Measurements from ENCODE around the gene RNF207.

RNF207 gene

DNA sequence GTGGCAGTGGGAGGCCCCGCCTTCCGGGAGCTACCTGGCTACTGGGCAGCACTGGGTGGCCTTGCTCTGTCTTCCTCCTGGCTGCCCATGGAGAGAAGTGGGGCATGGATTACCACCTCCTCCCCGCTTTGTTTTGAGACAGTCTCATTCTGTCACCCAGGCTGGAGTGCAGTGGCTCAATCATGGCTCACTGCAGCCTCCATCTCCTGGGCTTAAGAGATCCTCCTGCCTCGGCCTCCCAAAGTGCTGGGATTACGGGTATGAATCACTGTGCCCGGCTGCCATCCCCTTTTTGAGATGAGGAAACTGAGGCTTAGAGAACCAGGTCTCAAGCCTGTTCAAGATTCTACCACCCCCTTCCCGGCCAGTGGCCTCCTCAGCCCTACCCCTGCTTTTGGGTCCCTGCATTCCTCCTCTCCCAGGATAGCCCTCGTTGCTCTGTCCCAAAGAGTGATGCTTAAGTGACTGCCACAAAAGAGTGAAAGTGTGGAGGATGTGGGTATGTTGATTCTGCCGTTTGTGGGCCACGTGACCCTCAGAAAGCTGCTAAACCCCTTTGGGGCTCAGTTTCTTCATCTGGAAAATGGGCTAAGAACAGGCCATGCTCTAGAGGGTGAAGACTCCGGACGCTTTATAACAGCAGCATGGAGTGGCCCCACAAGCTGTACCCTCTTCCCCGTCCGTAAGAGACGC lies 45.9 kb downstream of the RNF207 start:
- no peak for DNase-seq

DNA sequence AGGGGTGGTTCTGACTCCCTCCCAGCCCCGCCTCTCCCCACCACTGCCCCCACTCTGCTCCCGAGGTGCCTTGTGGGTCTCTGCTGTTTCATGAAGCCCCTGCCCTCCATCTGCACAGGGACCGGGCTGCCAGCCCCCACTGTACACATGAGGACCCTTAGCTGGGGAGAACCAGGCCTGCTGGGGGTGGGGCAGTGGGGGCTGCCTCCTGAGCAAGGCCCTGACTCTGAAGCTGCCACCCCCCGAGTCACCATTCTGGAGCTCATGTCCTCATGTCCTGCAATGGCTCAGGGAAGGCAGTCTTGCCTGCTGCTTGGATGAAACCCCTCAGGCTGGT lies 46.4 kb downstream of the RNF207 start:
- no peak for DNase-seq

DNA sequence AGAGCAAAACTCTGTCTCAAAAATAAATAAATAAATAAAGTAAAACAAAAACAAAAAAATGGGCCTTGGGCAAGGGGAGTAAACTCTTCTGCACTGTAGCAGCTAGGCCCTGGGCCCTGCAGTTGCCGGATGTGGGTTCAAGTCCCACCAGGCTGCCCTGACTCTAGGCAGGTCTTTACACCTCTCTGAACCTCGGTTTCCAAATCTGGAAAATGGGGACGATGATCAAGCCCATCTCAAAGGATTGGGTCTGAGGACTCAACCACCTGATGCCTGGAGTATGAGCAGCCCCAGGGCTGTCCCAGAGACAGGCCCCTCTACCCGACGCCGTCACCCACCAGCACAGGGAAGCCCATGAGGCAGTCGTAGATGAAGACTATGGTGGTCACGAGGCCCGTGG lies 47.5 kb downstream of the RNF207 start:
- DNase-seq = no peak

DNA sequence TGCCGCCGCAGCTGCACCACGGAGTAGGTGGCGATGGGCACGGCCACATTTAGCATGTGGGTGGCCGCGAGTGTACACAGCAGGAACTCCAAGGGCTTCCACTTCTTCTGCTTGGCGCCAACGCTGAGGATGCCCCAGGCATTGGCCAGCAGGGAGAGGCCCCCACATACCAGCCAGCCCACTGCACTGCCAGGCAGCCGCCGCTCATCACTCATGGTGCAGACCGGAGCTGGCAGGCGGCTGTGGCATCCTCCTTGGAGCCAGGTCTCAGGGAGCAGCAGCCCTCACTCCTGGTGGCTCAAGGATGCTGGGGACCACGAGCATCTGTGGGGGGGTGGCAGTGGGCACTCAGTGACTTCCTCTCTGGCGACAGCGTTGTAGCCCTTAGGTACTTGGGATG lies 48.8 kb downstream of the RNF207 start:
- no peak for DNase-seq

DNA sequence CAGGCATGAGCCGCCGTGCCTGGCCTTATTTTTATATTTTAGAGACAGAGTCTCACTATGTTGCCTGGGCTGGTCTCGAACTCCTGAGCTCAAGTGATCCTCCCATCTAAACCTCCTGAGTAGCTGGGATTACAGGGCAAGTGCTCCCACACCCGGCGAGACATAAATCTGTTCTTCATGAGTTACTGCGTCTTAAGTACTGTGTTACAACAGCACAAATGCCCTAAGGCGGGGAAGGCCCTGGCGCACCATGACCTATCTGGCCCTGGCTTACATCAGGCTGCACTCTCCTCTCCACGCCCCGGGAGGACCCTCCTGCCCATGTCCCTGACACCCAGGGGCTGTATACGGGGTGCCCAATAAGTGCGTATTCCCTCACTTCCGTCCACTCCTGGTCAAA lies 50.7 kb downstream of the RNF207 start:
- no peak for DNase-seq

DNA sequence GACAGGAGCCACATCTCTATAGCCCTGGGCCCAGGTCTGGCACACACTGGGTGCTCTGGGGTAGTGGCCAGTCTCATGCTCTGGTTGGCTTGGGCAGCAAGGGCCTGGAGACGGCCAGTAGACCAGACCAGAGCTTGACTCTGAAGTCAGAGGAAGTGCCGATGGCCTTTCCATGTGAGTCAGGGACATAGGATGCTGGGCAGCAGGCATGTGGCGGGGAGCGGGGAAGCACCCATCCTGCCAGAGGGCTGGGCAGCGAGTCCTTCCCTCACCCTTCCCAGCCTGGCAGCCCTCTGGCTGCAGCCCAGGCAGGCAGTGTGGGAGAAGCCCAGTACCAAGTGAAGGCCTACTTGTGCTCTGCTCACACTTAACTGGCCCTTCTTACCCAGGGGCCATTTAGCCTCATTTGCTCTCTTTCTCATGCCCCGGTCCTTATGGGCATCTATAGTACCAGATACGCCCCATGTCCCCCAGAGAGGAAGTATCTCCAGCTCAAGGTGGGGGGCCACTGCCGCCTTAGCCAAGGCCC lies 51.7 kb downstream of the RNF207 start:
- DNase-seq = no peak

DNA sequence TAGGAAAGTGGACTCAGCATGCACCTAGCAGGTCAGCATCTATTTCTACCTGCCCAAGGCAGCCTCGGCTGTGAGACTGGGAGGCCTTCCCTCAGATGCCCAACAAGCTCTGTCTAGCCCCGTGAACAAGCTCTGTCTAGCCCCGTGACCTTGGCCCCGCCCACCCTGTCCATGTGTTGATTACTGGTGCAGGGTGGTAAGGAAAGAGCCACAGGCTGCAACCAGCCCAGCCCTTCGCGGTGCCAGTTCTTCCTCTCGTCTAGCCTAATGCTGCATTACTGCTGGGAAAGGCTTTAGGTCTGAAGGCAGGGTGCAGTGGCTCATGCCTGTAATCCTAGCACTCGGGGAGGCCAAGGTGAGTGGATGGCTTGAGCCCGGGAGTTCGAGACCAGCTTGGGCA lies 52.8 kb downstream of the RNF207 start:
- no peak for DNase-seq

DNA sequence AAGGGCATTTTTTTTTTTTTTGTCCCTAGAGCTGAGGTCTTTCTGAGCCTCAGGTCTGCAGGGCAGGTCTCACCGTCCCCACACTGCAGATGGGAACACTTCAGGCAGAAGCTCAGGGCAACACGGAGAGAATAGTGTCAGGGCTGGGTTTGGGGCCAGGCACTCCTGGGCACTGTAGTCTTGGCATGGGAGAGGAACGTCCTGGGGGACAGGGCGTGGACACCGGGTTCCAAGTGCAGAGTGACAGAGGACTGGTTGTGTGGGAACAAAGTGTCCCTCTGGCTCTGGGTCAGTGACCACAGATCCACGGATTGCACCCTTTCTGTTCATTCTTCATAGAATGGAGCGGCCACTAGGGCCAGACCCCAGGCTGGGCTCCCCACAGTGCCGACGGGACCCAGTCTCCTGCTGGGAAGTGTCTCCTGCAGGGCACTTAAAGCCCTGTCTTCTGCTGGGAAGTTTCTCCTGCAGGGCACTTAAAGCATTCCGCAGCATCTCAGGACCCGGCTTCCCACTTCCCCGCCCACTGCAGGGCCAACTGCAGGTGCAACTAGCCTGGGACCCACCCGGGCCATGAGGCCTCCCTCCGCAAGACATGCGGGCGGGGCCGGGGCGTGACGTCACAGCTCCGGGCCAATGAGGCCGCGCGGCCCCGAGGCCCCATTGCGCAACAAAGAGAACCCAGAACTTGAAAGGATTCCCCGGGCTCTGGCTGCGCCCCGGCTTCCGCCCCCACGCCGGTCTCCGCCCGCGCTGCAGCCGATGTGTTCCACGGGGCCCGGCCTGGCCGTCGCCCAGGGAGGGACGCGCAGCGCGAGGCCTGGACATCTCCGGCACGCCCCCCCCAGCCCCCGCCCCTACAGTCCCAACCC lies 53.8 kb downstream of the RNF207 start:
- DNase-seq = peak; percentile 57

DNA sequence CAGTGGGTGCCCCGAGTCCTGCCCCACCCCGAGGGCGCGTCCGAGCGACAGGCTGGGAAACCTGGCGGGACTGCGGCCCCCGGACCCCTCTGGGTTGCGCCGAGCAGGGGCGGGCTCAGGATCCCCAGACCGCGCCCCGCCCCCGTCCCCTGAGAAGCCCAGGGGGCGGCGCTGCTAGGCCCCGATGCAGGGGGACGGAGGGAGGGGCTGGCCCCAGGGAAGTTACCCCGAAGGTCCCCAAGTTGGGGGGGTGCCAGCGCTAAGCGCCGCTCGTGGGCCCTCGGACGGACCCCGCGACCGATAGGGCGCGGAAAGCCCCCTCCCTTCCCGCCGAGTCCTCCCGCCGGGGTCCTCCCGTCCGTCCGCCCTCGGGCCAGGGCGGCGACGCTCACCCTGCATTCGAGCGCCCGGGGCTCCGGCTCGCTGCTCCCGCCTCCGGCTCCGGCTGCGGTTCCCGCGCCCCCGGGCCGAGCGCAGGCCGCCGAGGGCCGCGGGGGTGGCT lies 54.6 kb downstream of the RNF207 start:
- DNase-seq = peak; percentile 29

DNA sequence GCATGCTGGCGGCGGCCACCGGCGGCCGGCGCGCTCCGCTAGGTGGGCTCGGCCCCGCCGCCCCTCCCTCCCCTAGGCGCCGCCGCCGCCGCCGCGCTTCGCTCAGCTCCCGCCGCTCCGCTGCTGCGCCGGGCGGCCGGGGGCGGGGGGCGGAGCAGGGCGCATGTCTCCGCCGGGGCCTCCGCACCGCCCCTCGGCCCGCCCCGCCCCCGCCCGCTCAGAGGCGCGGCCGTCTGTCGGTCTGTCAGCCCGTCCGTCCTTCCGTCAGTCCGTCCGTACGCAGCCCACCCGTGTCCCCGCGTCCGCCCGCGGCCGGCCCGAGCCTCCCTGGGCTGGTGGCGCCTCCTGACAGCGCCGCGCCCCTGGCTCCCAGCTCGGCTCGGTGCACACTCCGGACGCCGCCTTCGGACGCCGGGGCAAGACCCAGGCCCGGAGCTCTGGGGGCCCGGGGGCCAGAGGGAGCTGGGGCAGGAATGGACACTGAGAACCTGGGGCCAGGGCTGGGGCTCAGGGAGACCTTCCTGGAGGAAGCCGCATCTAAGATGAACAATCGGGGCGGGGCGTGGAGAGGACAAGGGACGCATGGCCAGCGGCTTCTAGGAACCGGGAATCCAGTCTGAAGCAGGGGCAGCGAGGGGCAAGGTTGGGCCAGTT lies 55.2 kb downstream of the RNF207 start, which contains the start of gene GPR153:
TSS of gene GPR153 (minus strand) at position 138 of the 654 bp plus-strand sequence. CDS start 6,193 bp downstream, outside the sequence.
- peak; percentile 20 for DNase-seq

DNA sequence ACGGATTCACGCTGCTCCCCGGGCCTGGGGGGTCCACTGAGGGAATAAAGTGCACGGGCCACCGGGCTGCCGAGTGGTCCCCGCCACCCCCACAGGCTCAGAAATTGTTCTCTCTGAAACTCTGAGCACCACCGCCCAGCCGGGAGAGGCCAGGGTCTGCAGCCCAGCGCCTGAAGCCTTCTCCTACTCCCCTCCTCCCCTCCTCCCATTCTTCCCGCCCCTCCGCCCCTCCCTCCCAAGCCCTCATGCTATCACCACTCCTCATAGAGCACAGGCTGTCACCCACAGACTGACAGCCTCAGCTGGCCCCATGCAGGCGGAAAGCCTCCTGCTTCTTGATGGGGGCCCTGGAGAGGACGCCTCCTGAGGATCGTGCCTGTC lies 55.7 kb downstream of the RNF207 start:
- peak; percentile 34 for DNase-seq

DNA sequence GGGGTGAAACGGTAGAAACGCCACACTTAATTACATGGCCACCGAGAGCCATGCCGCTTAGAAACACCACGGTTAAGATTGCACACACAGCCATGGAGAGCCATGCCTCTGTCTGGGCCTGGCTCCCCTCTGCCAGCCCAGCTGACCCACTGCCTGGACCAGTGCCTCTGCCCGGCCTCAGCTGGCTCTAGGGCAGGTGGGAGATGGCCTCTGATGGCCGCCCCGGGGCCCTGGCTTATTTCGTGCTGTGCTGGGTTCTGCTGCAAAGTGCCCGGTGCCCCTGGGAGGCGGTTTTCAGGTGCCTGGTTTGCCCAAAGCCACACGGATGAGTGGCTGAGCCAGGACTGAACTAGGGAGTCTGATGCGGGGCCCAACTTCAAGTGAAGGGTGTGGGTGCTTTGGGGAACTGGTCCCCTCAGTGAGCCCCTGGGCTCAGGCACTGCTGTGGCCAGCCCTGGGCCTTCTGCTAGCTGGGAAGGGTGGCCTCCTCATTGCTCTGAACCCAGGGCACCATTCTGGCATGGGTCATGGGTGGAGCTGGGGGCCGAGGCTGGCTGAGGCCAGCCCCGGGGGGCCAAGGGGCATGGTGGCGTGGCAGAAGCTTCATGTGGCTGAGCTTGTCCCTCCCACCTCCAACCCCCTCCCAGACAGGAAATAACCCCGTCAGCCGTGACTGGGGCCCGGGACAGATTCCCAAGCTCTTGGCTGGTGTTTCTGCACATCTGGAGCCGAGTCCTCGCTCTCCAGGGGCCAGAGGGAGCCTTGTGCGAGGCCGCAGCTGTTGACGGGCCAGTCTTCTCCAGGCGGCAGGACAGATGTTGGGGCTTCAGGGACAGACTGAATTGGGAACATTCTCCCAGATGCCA lies 56.9 kb downstream of the RNF207 start:
- DNase-seq = no peak

DNA sequence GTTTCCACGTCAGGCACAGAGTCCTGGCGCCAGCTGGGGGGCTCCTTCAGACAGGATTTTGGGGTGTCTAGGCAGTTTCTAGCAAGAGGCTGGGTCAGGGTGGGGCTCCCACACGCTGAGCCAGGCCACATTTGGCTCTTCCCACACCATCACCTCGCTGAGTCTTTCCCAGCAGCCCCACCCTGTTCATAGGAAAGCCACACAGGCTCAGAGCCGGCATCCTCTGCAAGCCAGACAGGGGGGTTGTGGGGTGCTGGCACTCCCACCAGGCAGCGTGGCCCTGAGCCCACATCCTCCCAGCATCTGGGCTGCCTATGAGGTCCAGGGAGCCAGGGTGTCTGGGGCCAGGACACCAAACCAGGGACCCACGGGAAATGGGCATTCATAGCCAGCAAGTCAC lies 57.8 kb downstream of the RNF207 start:
- DNase-seq = no peak

DNA sequence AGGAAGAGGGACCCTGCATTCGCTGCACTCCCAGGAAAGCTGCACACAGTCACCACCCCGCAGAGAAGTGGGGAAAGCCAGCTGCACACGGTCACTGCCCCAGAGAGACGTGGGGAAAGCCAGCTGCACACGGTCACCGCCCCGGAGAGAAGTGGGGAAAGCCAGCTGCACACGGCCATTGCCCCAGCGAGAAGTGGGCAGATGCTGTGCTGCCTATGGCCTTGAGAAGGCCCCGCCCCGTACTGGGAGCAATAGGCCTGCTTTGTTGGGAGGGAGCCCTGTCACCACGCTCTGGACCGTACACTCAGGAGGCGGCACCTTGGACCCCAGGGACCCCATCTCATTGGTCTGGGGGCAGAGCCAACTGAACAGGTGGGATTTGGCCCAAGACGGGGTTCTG lies 59.2 kb downstream of the RNF207 start:
- no peak for DNase-seq

DNA sequence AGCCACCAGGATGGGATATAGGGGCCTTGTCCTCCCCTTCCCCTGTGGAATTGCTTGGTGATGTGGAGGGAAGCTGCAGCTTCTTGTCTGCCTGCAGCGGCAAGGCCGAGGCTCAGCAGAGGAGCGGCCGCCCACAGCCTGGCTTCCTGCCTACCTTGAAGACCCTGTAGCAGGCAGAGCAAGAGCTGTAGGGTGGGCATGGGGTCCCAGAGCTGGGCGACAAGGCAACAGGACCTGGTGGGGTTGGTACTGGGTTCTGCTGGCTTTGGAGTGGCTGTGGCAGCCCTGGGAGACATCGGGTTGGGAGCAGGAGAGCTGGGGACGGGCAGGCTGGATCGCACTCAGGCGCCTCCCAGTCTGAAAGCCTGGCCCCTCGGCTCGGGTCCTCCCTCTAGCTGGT lies 60.7 kb downstream of the RNF207 start:
- no peak for DNase-seq

DNA sequence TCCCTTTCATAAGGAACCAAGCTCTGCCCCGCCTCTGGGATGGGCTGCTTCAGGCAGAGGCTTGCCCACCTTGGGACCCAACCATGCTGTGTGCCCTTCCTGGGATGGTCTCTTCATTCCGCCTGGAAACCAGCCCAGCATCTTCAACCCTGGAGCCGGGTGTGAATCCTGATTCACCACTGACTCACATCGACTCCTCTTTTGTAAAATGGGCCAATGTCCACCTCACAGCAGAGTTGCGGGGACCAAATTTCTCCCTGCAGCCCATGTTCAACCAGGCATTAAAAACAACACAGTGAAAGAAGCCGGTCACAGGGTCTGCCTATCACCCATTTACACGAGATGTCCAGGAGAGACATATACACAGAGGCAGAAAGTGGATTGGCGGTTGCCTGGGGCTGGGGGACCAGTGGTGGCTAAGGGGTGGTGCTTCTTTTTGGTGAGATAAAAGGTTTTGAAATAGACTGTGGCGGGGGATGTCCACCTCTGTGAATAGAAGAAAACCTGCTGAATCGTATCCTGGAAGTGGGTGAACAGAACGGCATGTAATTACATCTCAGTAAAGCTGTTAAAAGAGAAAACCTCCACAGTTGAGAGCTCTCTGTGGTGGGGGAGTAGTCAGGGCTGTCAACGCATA lies 61.9 kb downstream of the RNF207 start:
- no peak for DNase-seq

DNA sequence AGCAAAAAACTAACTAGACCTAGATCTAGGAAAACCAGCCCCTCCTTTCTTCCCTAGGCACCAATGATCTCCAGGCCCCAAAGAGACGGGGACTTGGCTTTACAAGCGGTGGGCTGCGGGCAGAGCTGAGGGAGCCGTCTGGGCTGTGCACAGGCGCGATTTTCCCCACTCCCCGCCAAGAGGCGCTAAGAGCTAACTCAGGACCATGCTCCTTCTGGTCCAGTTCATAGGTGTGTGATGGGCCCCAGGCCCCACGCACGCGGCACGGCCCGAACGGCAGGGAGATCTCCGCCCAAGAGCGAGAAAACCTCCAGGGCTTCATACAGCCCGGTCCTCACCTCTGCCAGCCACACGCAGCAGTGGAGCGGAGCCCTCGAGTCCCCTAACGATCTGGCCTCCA lies 62.5 kb downstream of the RNF207 start:
- no peak for DNase-seq

DNA sequence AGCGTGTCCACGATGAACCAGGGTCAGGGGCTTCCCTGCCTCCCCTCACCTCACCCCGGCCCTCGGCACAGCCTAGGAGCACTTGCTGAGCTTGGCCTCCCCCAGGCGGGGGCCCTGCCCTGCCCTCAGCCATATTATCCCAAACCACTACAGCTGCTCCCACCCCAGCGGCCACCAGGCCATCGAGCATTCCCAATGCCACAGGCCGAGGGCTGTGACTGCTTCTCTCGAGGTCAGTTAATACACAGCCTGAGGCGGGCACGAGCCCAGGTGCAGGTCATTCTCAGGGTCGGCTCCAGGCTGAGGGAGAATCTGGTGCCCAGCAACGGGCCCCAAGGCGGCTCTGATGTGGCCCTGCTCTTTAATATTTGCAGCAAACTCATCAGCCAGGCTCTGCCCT lies 63.4 kb downstream of the RNF207 start:
- DNase-seq = no peak

DNA sequence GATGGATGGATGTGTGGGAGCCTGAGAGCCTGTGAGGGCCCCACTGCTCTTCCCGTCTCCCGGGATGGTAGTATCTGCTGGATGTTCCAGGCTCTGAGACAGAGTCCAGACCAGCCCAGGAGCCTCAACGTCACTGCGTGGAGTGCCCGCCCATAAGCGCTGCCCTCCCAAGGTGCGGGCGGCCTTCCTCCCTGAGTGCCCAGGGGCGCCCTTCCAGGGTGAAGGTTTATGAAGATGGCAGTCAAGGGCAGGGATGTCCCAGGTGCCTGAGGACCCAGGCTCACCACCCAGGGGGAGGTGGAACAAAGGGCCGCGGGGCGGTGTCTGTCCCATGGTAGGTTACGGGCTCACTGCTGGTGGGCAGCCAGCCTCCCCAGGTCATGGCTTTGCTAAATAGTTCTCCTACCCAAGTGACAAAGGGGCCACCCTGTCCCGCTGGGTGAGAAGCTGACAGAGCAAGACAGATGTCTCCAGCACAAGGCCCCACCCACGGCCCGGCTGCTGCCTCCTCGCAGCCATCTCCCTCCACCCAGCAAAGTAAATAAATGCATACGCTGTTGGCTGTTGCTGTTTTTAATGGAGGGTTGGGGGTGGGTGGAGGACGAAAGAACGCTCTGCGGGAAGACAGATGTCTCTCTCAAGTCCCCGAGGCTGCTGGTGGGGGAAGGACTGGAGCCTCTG lies 63.9 kb downstream of the RNF207 start:
- DNase-seq = no peak

DNA sequence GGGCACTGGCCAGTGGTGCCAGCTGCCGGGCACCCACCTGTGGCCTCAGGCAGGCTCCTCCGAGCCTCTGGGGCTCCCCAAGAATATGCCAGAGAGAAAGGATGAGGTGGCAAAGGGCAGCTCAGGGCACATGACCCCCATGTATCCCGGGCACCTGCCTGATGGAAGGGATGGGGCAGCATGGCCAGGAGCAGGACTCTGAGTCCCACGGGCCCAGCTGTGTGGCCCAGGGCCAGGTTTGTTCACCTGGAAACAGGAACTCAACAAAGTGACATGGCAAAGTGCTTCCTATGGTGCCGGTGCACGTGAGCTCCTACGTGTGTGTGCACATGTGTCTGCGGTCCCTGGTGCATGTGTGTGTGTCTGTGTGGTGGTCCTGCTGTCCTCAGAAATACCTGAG lies 64.5 kb downstream of the RNF207 start:
- no peak for DNase-seq
